ENCODE results near the gene EEF1AKMT2. TPM values are rescaled to one million over a fixed set of nuclear protein-coding genes. Genes with fewer than 3 reads are reported as not detected.

The EEF1AKMT2 gene
- total RNA-seq, 1 donor from 2014 or later: 18.4 TPM

Other genes starting within 250 kb of the EEF1AKMT2 start
- gene FAM53B, start 47.5 kb downstream of the EEF1AKMT2 start, total RNA-seq (ENCODE audit: unreplicated experiment): 30.5 TPM
- gene ABRAXAS2, start 9.9 kb upstream of the EEF1AKMT2 start, total RNA-seq (ENCODE audit: unreplicated experiment): 14.2 TPM
- 28.9 TPM for gene ZRANB1, start 150.2 kb upstream of the EEF1AKMT2 start, total RNA-seq (ENCODE audit: unreplicated experiment)